Dedifferentiated amniotic fluid mesenchymal stem cell (primary cell): ENCODE measurements around the gene HES5.
"Not testable (repeated sequence)": the region's sequence is repeated elsewhere in the genome, so short reads cannot be mapped to it uniquely, and the experiment has no call there.

Source experiments
- DNase-seq: peaks from one replicate; pipeline ENCODE4 v3.0.0-alpha.2; 2016; ENCODE audit errors: extremely low spot score

HES5 gene

GRCh38 chr1:2560299-2561073, 30.4 kb upstream of the HES5 start:
- DNase-seq: no peak

GRCh38 chr1:2559509-2560298, 29.6 kb upstream of the HES5 start:
- no peak for DNase-seq

- DNase-seq: no peak
Measured at GRCh38 chr1:2558861-2559260, 28.8 kb upstream of the HES5 start.

- DNase-seq: no peak
Measured at GRCh38 chr1:2558420-2558819, 28.4 kb upstream of the HES5 start.

GRCh38 chr1:2557482-2558400, 27.7 kb upstream of the HES5 start:
- DNase-seq: no peak

GRCh38 chr1:2556678-2557481, 26.8 kb upstream of the HES5 start:
- no peak for DNase-seq

- DNase-seq: peak; percentile 20
Measured at GRCh38 chr1:2556277-2556677, 26.2 kb upstream of the HES5 start, which contains the start of gene TNFRSF14. TNFRSF14 (plus strand) TSS chr1:2556371; CDS start chr1:2556665, 294 bp downstream.

GRCh38 chr1:2555634-2556276, 25.7 kb upstream of the HES5 start:
- DNase-seq: no peak

- DNase-seq: no peak
Measured at GRCh38 chr1:2554621-2555387, 24.7 kb upstream of the HES5 start.

- no peak for DNase-seq
Measured at GRCh38 chr1:2553871-2554620, 24.0 kb upstream of the HES5 start.

GRCh38 chr1:2553076-2553475, 23.0 kb upstream of the HES5 start:
- DNase-seq: not testable (repeated sequence)

- DNase-seq: no peak
Measured at GRCh38 chr1:2552189-2552588, 22.1 kb upstream of the HES5 start.

GRCh38 chr1:2551544-2551943, 21.5 kb upstream of the HES5 start:
- DNase-seq: not testable (repeated sequence)

- not testable (repeated sequence) for DNase-seq
Measured at GRCh38 chr1:2550309-2550861, 20.3 kb upstream of the HES5 start.

GRCh38 chr1:2549367-2550029, 19.4 kb upstream of the HES5 start:
- not testable (repeated sequence) for DNase-seq

- peak; percentile 32 for DNase-seq
Measured at GRCh38 chr1:2548068-2548589, 18.1 kb upstream of the HES5 start.

GRCh38 chr1:2547210-2548067, 17.4 kb upstream of the HES5 start:
- DNase-seq: no peak
